IMR-90 (cell line): ENCODE measurements around the gene CNTN4. TPM values are rescaled to one million over a fixed set of nuclear protein-coding genes. Genes with fewer than 3 reads are reported as not detected.

ENCODE experiments used
- ATAC-seq: fragments of 200-7000 bp; cut with Tn5 transposase; 2 replicates; pipeline ENCODE4 v1.9.1; 2020; ENCODE audit warnings: low read depth, mild to moderate bottlenecking, moderate library complexity
- BruUV-seq: library from RNA; stranded (reverse); fragments of 400-500 nt; replicated peaks from 2 replicates; lab custom pipeline; 2021; lab: Mats Ljungman, UMichigan
- CTCF ChIA-PET: fragments of 300-600 bp; formaldehyde crosslinking; extraction: SDS; loops from one replicate; lab custom pipeline; 2021; ENCODE audit warnings: antibody characterized with exemption; lab: Yijun Ruan, JAX
- POLR2A ChIA-PET: fragments of 300-600 bp; sonication (Branson Sonifier 250); formaldehyde crosslinking; loops from one replicate; lab custom pipeline; 2022; ENCODE audit warnings: antibody characterized with exemption; ENCODE audit not compliant: unreplicated experiment; lab: Charles Lee
- DNase-seq: peaks from one replicate; pipeline ENCODE4 v3.0.0; 2013
- H2AFZ ChIP-seq: replicated peaks from 2 replicates; pipeline ENCODE3; 2013; ENCODE audit warnings: low read length, mild to moderate bottlenecking; ENCODE audit not compliant: poor library complexity
- H2AK5ac ChIP-seq: 2 replicates; pipeline ENCODE4 v1.6.1; 2013; ENCODE audit warnings: low read depth, low read length, inconsistent platforms
- H2AK9ac ChIP-seq: replicated peaks from 2 replicates; pipeline ENCODE3; 2013; ENCODE audit warnings: mild to moderate bottlenecking, low read depth, low read length, moderate library complexity; ENCODE audit not compliant: poor library complexity
- H2BK120ac ChIP-seq: 2 replicates; pipeline ENCODE4 v1.6.1; 2013; ENCODE audit warnings: low read depth, low read length, inconsistent platforms
- H2BK15ac ChIP-seq: 3 replicates; pipeline ENCODE4 v1.6.1; 2013; ENCODE audit warnings: low read depth, low read length, inconsistent platforms
- H2BK20ac ChIP-seq: 2 replicates; pipeline ENCODE4 v1.6.1; 2013; ENCODE audit warnings: low read depth, mild to moderate bottlenecking, inconsistent platforms, low read length, moderate library complexity
- H2BK5ac ChIP-seq: 2 replicates; pipeline ENCODE4 v1.6.1; 2013; ENCODE audit warnings: mild to moderate bottlenecking, low read depth, low read length, inconsistent platforms; ENCODE audit not compliant: poor library complexity, severe bottlenecking
- H3K14ac ChIP-seq: replicated peaks from 2 replicates; pipeline ENCODE4 v1.6.1; 2013; ENCODE audit warnings: low read depth, low read length, inconsistent platforms
- H3K18ac ChIP-seq: 2 replicates; pipeline ENCODE4 v1.6.1; 2013; ENCODE audit warnings: low read depth, low read length, control low read depth
- H3K23ac ChIP-seq: 2 replicates; pipeline ENCODE4 v1.6.1; 2013; ENCODE audit warnings: low read depth, low read length, inconsistent platforms
- H3K27ac ChIP-seq: 2 replicates; pipeline ENCODE4 v1.5.1; 2013; ENCODE audit warnings: mild to moderate bottlenecking, control low read depth, low read length; ENCODE audit not compliant: insufficient read depth
- H3K27me3 ChIP-seq: 2 replicates; pipeline ENCODE4 v1.6.1; 2013; ENCODE audit warnings: low read length; ENCODE audit not compliant: control insufficient read depth, insufficient read depth
- H3K36me3 ChIP-seq: 2 replicates; pipeline ENCODE4 v1.6.1; 2013; ENCODE audit warnings: low read length, mixed read lengths; ENCODE audit not compliant: control insufficient read depth, insufficient read depth
- H3K4ac ChIP-seq: 2 replicates; pipeline ENCODE4 v1.6.1; 2013; ENCODE audit warnings: low read depth, low read length, inconsistent platforms
- H3K4me1 ChIP-seq: 2 replicates; pipeline ENCODE4 v1.6.1; 2013; ENCODE audit warnings: low read length, mixed read lengths; ENCODE audit not compliant: control insufficient read depth, insufficient read depth
- H3K4me2 ChIP-seq: 2 replicates; pipeline ENCODE4 v1.6.1; 2013; ENCODE audit warnings: low read depth, mild to moderate bottlenecking, control low read depth, low read length, moderate library complexity
- H3K4me3 ChIP-seq: 2 replicates; pipeline ENCODE4 v1.5.1; 2013; ENCODE audit warnings: low read depth, mild to moderate bottlenecking, control low read depth, low read length, moderate library complexity; ENCODE audit not compliant: insufficient read depth
- H3K56ac ChIP-seq: 2 replicates; pipeline ENCODE4 v1.6.1; 2013; ENCODE audit warnings: low read length, inconsistent platforms; ENCODE audit not compliant: insufficient read depth; ENCODE audit errors: extremely low read depth
- H3K79me1 ChIP-seq, 2 experiments: 2 replicates each; pipeline ENCODE4 v1.6.1; 2013; ENCODE audit warnings: low read length in 2 of 2, inconsistent platforms in 1 of 2, low read depth in 1 of 2
- H3K9ac ChIP-seq: 2 replicates; pipeline ENCODE4 v1.6.1; 2013; ENCODE audit warnings: low read depth, low read length, control low read depth
- H3K9me1 ChIP-seq: 2 replicates; pipeline ENCODE4 v1.6.1; 2013; ENCODE audit warnings: low read length, inconsistent platforms; ENCODE audit not compliant: insufficient read depth
- H3K9me3 ChIP-seq: 2 replicates; pipeline ENCODE4 v1.6.1; 2013; ENCODE audit warnings: low read length; ENCODE audit not compliant: control insufficient read depth, insufficient read depth
- H4K20me1 ChIP-seq: 2 replicates; pipeline ENCODE4 v1.6.1; 2013; ENCODE audit warnings: low read length, inconsistent platforms; ENCODE audit not compliant: insufficient read depth
- H4K5ac ChIP-seq: 2 replicates; pipeline ENCODE4 v1.6.1; 2013; ENCODE audit warnings: mild to moderate bottlenecking, low read depth, low read length, control low read depth
- H4K8ac ChIP-seq, 2 experiments: 2 replicates each; pipeline ENCODE4 v1.6.1; 2013; ENCODE audit warnings: low read depth in 2 of 2, low read length in 2 of 2, control low read depth in 1 of 2, inconsistent platforms in 1 of 2
- H4K91ac ChIP-seq: 2 replicates; pipeline ENCODE4 v1.6.1; 2013; ENCODE audit warnings: low read depth, low read length, inconsistent platforms; ENCODE audit not compliant: insufficient read depth
- CHD1 ChIP-seq: IDR thresholded peaks from 2 replicates; pipeline ENCODE4 v1.6.1; 2012; ENCODE audit warnings: low read depth, low read length, improper control_type of control experiment
- FOS ChIP-seq: fragments of 150-350 bp; IDR thresholded peaks from 2 replicates; pipeline ENCODE4 v1.6.1; 2016; ENCODE audit warnings: low read depth, low read length
- MAZ ChIP-seq: IDR thresholded peaks from 2 replicates; pipeline ENCODE4 v1.6.1; 2012; ENCODE audit warnings: low read depth, mild to moderate bottlenecking, low read length, improper control_type of control experiment, moderate library complexity, borderline replicate concordance
- RAD21 ChIP-seq: IDR thresholded peaks from 2 replicates; pipeline ENCODE4 v1.6.1; 2012; ENCODE audit warnings: low read length, improper control_type of control experiment
- WGBS, 2 experiments: methylation state at CpG; one replicate each; pipeline versions ENCODE4 v1.1.5 to v1.1.7; 2013; ENCODE audit warnings: missing lambda C conversion rate in 2 of 2; ENCODE audit not compliant: insufficient read length in 1 of 2; ENCODE audit errors: extremely low coverage in 2 of 2; 5-methylcytosine and 5-hydroxymethylcytosine counted together
- dilution Hi-C: fragments of 300-500 bp; cut with HindIII; formaldehyde crosslinking; loops from one replicate; pipeline ENCODE4 v1.14.3; 2018; ENCODE audit warnings: low sequenced_read_pairs; ENCODE audit not compliant: unreplicated experiment
- in situ Hi-C: fragments of 300-500 bp; cut with MboI; formaldehyde crosslinking; loops from 3 replicates; pipeline ENCODE4 v1.14.3; 2019; ENCODE audit warnings: low sequenced_read_pairs, inconsistent platforms, mixed read lengths
- intact Hi-C: fragments of 100-400 bp; cut with micrococcal nuclease; formaldehyde crosslinking; loops from 2 replicates; pipeline ENCODE4 v1.10.0; 2022
- polyA plus RNA-seq, 3 experiments: library from polyadenylated mRNA; depleted of rRNA; stranded (reverse); fragments of >200 nt; gene quantifications; 2 replicates each; pipeline ENCODE4 v1.2.3, GENCODE V29; 2012; ENCODE audit warnings: low replicate concordance in 1 of 3
- total RNA-seq: library from RNA; depleted of rRNA; stranded (reverse); fragments of >200 nt; gene quantifications from 2 replicates; pipeline ENCODE4 v1.2.3, GENCODE V29; 2012
- TF ChIP-seq, protein P1 (sequence below): conservative IDR thresholded peaks from 2 replicates; pipeline ENCODE4 v1.5.1; 2012; ENCODE audit warnings: mild to moderate bottlenecking, low read depth, low read length, improper control_type of control experiment
- TF ChIP-seq, protein P2 (sequence below): fragments of 150-350 bp; IDR thresholded peaks from 2 replicates; pipeline ENCODE4 v1.6.1; 2017; ENCODE audit warnings: mild to moderate bottlenecking, antibody characterized with exemption, low read length, low read depth

The CNTN4 gene
- total and polyA plus RNA-seq, 2 of the 4 experiments (the other 2 are of a cell fraction): under 0.01 TPM; not detected in 1

DNA sequence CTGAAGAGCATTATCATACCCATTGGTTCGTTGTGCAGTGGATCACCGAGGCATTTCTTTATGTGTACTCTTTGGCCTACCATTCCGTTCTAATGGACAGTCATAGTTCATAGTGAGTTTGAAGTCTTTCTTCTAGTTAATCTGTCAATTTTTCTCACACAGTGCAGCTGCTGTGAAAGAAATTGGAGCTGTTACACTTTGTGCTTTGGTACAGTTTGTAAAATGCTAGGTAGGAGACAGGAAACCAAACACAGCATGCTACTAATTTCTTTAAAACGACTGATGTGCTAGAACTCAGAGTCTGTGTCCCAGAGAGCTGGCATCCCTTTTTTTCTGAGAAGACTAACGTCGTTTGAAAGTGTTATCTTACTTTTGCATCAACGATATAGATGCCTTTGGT is 218.9 kb downstream of the CNTN4 start:
- Histone ChIP-seq H4K8ac (no peak overlapping the region), H2BK120ac (no peak overlapping the region), H3K4me1 (no peaks in the 10 kb centered on the region), H2BK15ac (no peak overlapping the region), H3K27ac (no peak overlapping the region), H4K20me1 (no peaks in the 10 kb centered on the region), H3K27me3 (no peaks in the 10 kb centered on the region), H3K9me1 (no peaks in the 10 kb centered on the region), H3K79me1 (no peaks in the 10 kb centered on the region), H4K5ac (no peak overlapping the region), H3K9me3 (no peaks in the 10 kb centered on the region), H2AK9ac (no peak overlapping the region), H3K14ac (no peak overlapping the region), H3K4me3 (no peak overlapping the region), H3K18ac (no peak overlapping the region), H3K56ac (no peak overlapping the region), H3K23ac (no peak overlapping the region), H4K91ac (no peak overlapping the region), H3K4me2 (no peak overlapping the region), H3K9ac (no peak overlapping the region), H2AFZ (no peak overlapping the region), H3K4ac (no peak overlapping the region), H3K36me3 (no peaks in the 10 kb centered on the region), H2BK5ac (no peak overlapping the region), H2BK20ac (no peak overlapping the region), H2AK5ac (no peak overlapping the region)
- DNase-seq (no peak), ATAC-seq (no peak)
- CTCF ChIA-PET: no interaction called here
- TF ChIP-seq, protein P1, sequence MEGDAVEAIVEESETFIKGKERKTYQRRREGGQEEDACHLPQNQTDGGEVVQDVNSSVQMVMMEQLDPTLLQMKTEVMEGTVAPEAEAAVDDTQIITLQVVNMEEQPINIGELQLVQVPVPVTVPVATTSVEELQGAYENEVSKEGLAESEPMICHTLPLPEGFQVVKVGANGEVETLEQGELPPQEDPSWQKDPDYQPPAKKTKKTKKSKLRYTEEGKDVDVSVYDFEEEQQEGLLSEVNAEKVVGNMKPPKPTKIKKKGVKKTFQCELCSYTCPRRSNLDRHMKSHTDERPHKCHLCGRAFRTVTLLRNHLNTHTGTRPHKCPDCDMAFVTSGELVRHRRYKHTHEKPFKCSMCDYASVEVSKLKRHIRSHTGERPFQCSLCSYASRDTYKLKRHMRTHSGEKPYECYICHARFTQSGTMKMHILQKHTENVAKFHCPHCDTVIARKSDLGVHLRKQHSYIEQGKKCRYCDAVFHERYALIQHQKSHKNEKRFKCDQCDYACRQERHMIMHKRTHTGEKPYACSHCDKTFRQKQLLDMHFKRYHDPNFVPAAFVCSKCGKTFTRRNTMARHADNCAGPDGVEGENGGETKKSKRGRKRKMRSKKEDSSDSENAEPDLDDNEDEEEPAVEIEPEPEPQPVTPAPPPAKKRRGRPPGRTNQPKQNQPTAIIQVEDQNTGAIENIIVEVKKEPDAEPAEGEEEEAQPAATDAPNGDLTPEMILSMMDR: no peak
- TF ChIP-seq MAZ: no peak
- no peak for TF ChIP-seq FOS
- no peak for TF ChIP-seq RAD21
- TF ChIP-seq, protein P2, sequence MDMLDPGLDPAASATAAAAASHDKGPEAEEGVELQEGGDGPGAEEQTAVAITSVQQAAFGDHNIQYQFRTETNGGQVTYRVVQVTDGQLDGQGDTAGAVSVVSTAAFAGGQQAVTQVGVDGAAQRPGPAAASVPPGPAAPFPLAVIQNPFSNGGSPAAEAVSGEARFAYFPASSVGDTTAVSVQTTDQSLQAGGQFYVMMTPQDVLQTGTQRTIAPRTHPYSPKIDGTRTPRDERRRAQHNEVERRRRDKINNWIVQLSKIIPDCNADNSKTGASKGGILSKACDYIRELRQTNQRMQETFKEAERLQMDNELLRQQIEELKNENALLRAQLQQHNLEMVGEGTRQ: no peak
- TF ChIP-seq CHD1: no peak
- POLR2A ChIA-PET: no interaction called here
- no CpG with 5 or more reads among the region's 7 CpGs for WGBS, 2 experiments
- BruUV-seq: no TSS peak
- in situ Hi-C loops (no loop called here), dilution Hi-C loops (no loop called here), intact Hi-C loops (no loop called here)
